PC-3 (cell line): ENCODE measurements around the gene JAZF1. TPM values are rescaled to one million over a fixed set of nuclear protein-coding genes. Genes with fewer than 3 reads are reported as not detected.

Experiments used
- ATAC-seq: fragments of 200-7000 bp; cut with Tn5 transposase; 2 replicates; pipeline ENCODE4 v1.9.1; 2020; ENCODE audit warnings: mild to moderate bottlenecking, moderate library complexity
- BruUV-seq: library from RNA; stranded (reverse); fragments of 400-500 nt; replicated peaks from 2 replicates; lab custom pipeline; 2021; lab: Mats Ljungman, UMichigan
- CTCF ChIA-PET: fragments of 300-600 bp; sonication (Branson Sonifier 250); formaldehyde crosslinking; loops from one replicate; lab custom pipeline; 2022; ENCODE audit warnings: antibody characterized with exemption; lab: Charles Lee
- POLR2A ChIA-PET: fragments of 300-600 bp; sonication (Branson Sonifier 250); formaldehyde crosslinking; loops from one replicate; lab custom pipeline; 2022; ENCODE audit warnings: antibody characterized with exemption; ENCODE audit not compliant: unreplicated experiment; lab: Charles Lee
- DNase-seq: peaks from one replicate; pipeline ENCODE4 v3.0.0-alpha.2; 2015
- H2AFZ ChIP-seq: fragments of 300-600 bp; sonication (generic); 2 replicates; pipeline ENCODE4 v1.6.0; 2016; ENCODE audit warnings: antibody characterized with exemption, low read length
- H3F3A ChIP-seq: fragments of 300-600 bp; sonication (generic); one replicate; pipeline ENCODE4 v1.6.0; 2017; ENCODE audit warnings: antibody characterized with exemption, low read length, control low read depth, mild to moderate bottlenecking; ENCODE audit not compliant: unreplicated experiment
- H3K27ac ChIP-seq: fragments of 300-600 bp; sonication (generic); 2 replicates; pipeline ENCODE4 v1.5.1; 2016; ENCODE audit warnings: mild to moderate bottlenecking, low read length
- H3K27me3 ChIP-seq: fragments of 300-600 bp; sonication (generic); 2 replicates; pipeline ENCODE4 v1.6.1; 2016; ENCODE audit warnings: low read length, mixed read lengths
- H3K36me3 ChIP-seq: fragments of 300-600 bp; sonication (generic); 2 replicates; pipeline ENCODE4 v1.6.1; 2016; ENCODE audit warnings: low read depth, mixed run types, low read length, mixed read lengths
- H3K4me1 ChIP-seq: fragments of 300-600 bp; sonication (generic); 2 replicates; pipeline ENCODE4 v1.5.1; 2016; ENCODE audit warnings: low read length; ENCODE audit not compliant: insufficient read depth
- H3K4me2 ChIP-seq: fragments of 300-600 bp; sonication (generic); 2 replicates; pipeline ENCODE4 v1.6.0; 2016; ENCODE audit warnings: low read length
- H3K4me3 ChIP-seq: fragments of 300-600 bp; sonication (generic); 2 replicates; pipeline ENCODE4 v1.5.1; 2016; ENCODE audit warnings: mild to moderate bottlenecking, low read length, mixed read lengths
- H3K79me2 ChIP-seq: fragments of 300-600 bp; sonication (generic); 2 replicates; pipeline ENCODE4 v1.6.1; 2017; ENCODE audit warnings: low read length, mixed read lengths
- H3K9ac ChIP-seq: fragments of 300-600 bp; sonication (generic); 2 replicates; pipeline ENCODE4 v1.6.0; 2016; ENCODE audit warnings: mild to moderate bottlenecking, low read length
- H3K9me2 ChIP-seq: fragments of 300-600 bp; sonication (generic); replicated peaks from 2 replicates; pipeline ENCODE4 v1.6.1; 2016; ENCODE audit warnings: mixed run types, low read length, mixed read lengths
- H3K9me3 ChIP-seq: fragments of 300-600 bp; sonication (generic); 2 replicates; pipeline ENCODE4 v1.6.1; 2016; ENCODE audit warnings: low read length, mixed read lengths
- H4K20me1 ChIP-seq: fragments of 300-600 bp; sonication (generic); 2 replicates; pipeline ENCODE4 v1.6.1; 2016; ENCODE audit warnings: low read length, mixed read lengths
- CTCF ChIP-seq: fragments of 300-600 bp; sonication (generic); conservative IDR thresholded peaks from 2 replicates; pipeline ENCODE4 v1.5.1; 2017; ENCODE audit warnings: antibody characterized with exemption, low read depth, mild to moderate bottlenecking, low read length
- EZH2 ChIP-seq: fragments of 300-600 bp; sonication (generic); IDR thresholded peaks from one replicate; pipeline ENCODE4 v1.6.1; 2017; ENCODE audit warnings: antibody characterized with exemption, mild to moderate bottlenecking, low read length; ENCODE audit not compliant: unreplicated experiment
- EZH2phosphoT487 ChIP-seq: fragments of 300-600 bp; sonication (generic); IDR thresholded peaks from 2 replicates; pipeline ENCODE4 v1.6.1; 2018; ENCODE audit warnings: mild to moderate bottlenecking, antibody characterized with exemption, low read length, borderline replicate concordance
- intact Hi-C: fragments of 100-400 bp; cut with micrococcal nuclease; formaldehyde crosslinking; loops from 2 replicates; pipeline ENCODE4 v1.9.0; 2023
- total RNA-seq: library from RNA; depleted of rRNA; stranded (reverse); fragments of >200 nt; gene quantifications from 2 replicates; pipeline ENCODE4 v1.2.3, GENCODE V29; 2014

The JAZF1 gene
- total RNA-seq, 1 experiment from 2014 or later = 2.3 TPM

GRCh38 chr7:28110427-28111012, 70.1 kb downstream of the JAZF1 start:
- TF ChIP-seq EZH2phosphoT487 (no peak), EZH2 (no peak), CTCF (no peak)
- no peaks in the 10 kb centered on the region for H3K9me2 ChIP-seq
- H3K4me3 ChIP-seq = no peak overlapping the region
- peaks cover 15% of the 10 kb centered on the region for H3K4me1 ChIP-seq
- H3F3A ChIP-seq = no peaks in the 10 kb centered on the region
- H3K27ac ChIP-seq = no peak overlapping the region
- no peak overlapping the region for H2AFZ ChIP-seq
- no peaks in the 10 kb centered on the region for H3K79me2 ChIP-seq
- no peak overlapping the region for H3K4me2 ChIP-seq
- intact Hi-C loops = no loop called here
- CTCF ChIA-PET = no interaction called here
- DNase-seq = no peak
- no peaks in the 10 kb centered on the region for H3K36me3 ChIP-seq
- POLR2A ChIA-PET = no interaction called here
- BruUV-seq = no TSS peak
- no peak overlapping the region for H3K9ac ChIP-seq
- no peaks in the 10 kb centered on the region for H3K9me3 ChIP-seq
- H4K20me1 ChIP-seq = no peaks in the 10 kb centered on the region
- no peaks in the 10 kb centered on the region for H3K27me3 ChIP-seq
- ATAC-seq = no peak

- ATAC-seq = no peak
- Histone ChIP-seq H3K27me3 (no peaks in the 10 kb centered on the region), H3K4me3 (no peak overlapping the region), H3K27ac (no peak overlapping the region), H3K79me2 (no peaks in the 10 kb centered on the region), H3K9me2 (no peaks in the 10 kb centered on the region), H3K9me3 (no peaks in the 10 kb centered on the region), H4K20me1 (no peaks in the 10 kb centered on the region), H3K36me3 (no peaks in the 10 kb centered on the region), H3K4me1 (peaks cover 31% of the 10 kb centered on the region), H3K4me2 (no peak overlapping the region), H2AFZ (no peak overlapping the region), H3K9ac (no peak overlapping the region), H3F3A (no peaks in the 10 kb centered on the region)
- BruUV-seq = no TSS peak
- intact Hi-C loops = loop anchor here (5.0 kb wide), 1 partner anchor 49 kb away; no protein-coding TSS in a partner anchor
- POLR2A ChIA-PET = no interaction called here
- no peak for DNase-seq
- CTCF ChIA-PET = no interaction called here
- TF ChIP-seq EZH2phosphoT487 (no peak), EZH2 (no peak), CTCF (no peak)
Observed at GRCh38 chr7:28108747-28109146, 71.8 kb downstream of the JAZF1 start.

GRCh38 chr7:28107960-28108359, 72.6 kb downstream of the JAZF1 start:
- Histone ChIP-seq H4K20me1 (no peaks in the 10 kb centered on the region), H3K9me2 (no peaks in the 10 kb centered on the region), H3K27me3 (no peaks in the 10 kb centered on the region), H3K4me1 (peaks cover 39% of the 10 kb centered on the region), H3K4me2 (peak overlapping the region; percentile 20; the same call in 1 of the 2 replicates), H3K36me3 (no peaks in the 10 kb centered on the region), H3K9ac (no peak overlapping the region), H2AFZ (no peak overlapping the region), H3K9me3 (no peaks in the 10 kb centered on the region), H3K27ac (no peak overlapping the region), H3K79me2 (no peaks in the 10 kb centered on the region), H3F3A (no peaks in the 10 kb centered on the region), H3K4me3 (no peak overlapping the region)
- CTCF ChIA-PET = no interaction called here
- peak; percentile 75 for DNase-seq
- intact Hi-C loops = loop anchor here (5.0 kb wide), 1 partner anchor 49 kb away; no protein-coding TSS in a partner anchor
- ATAC-seq = peak; percentile 66
- BruUV-seq = no TSS peak
- POLR2A ChIA-PET = no interaction called here
- TF ChIP-seq EZH2phosphoT487 (no peak), CTCF (no peak), EZH2 (no peak)
